Progenitor cell of endocrine pancreas (in vitro differentiated cells): ENCODE results near the gene RAD18. TPM values are rescaled to one million over a fixed set of nuclear protein-coding genes. Genes with fewer than 3 reads are reported as not detected.

Source experiments
- DNase-seq: peaks from one replicate; pipeline ENCODE4 v3.0.0; 2021; ENCODE audit warnings: low spot score; ENCODE audit not compliant: unreplicated experiment
- H3K27ac Mint-ChIP-seq: 2 replicates; pipeline ENCODE4 v1.8.0; 2021; ENCODE audit warnings: mild to moderate bottlenecking, moderate library complexity, mixed read lengths
- H3K27me3 Mint-ChIP-seq: 2 replicates; pipeline ENCODE4 v1.8.0; 2021; ENCODE audit warnings: mixed read lengths
- H3K36me3 Mint-ChIP-seq: 2 replicates; pipeline ENCODE4 v1.8.0; 2022; ENCODE audit warnings: mixed read lengths; ENCODE audit not compliant: insufficient read depth
- H3K4me1 Mint-ChIP-seq: 2 replicates; pipeline ENCODE4 v1.8.0; 2021; ENCODE audit warnings: low read depth, mixed read lengths
- H3K4me3 Mint-ChIP-seq: 2 replicates; pipeline ENCODE4 v1.8.0; 2021; ENCODE audit warnings: low read depth, mild to moderate bottlenecking, moderate library complexity, mixed read lengths
- H3K9me3 Mint-ChIP-seq: 2 replicates; pipeline ENCODE4 v1.8.0; 2021; ENCODE audit warnings: low read depth, mixed read lengths
- CTCF ChIP-seq: fragments of 200-600 bp; sonication (generic); IDR thresholded peaks from one replicate; pipeline ENCODE4 v1.5.0; 2021; ENCODE audit warnings: antibody characterized with exemption, mild to moderate bottlenecking; ENCODE audit not compliant: unreplicated experiment
- total RNA-seq: library from RNA; stranded (reverse); gene quantifications from 2 replicates; pipeline ENCODE4 v1.2.1, GENCODE V29; 2021

Gene RAD18
- total RNA-seq, 1 donor from 2014 or later: 14.4 TPM

- Mint-ChIP-seq H3K4me3 (no peak overlapping the region), H3K36me3 (peaks cover 22% of the 10 kb centered on the region), H3K4me1 (no peaks in the 10 kb centered on the region), H3K27ac (no peak overlapping the region), H3K27me3 (no peaks in the 10 kb centered on the region), H3K9me3 (peaks cover 17% of the 10 kb centered on the region)
- DNase-seq: no peak
- TF ChIP-seq CTCF: no peak
These were observed 21.2 kb downstream of the RAD18 start for GRCh38 chr3:8942115-8942514.

DNA sequence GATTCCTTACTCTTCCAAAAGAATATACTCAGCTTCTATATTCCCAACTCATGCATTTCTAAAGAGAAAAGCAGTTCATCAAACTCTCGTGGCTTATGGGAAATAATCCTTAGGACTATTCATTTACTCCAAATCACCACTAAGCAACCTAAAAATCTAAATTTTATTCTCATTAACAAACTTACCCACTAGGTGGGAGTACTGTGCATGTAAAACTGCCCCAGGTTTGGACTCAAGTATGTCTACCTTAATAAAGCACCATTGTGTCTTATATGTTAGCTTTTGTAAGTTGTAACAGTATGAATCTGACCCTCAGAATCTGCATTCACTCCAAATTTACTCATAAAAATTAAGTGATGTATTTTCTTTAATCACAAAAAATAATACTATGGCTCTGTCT lies 25.3 kb downstream of the RAD18 start:
- H3K4me3 Mint-ChIP-seq: no peak overlapping the region
- H3K27ac Mint-ChIP-seq: no peak overlapping the region
- no peak for DNase-seq
- H3K4me1 Mint-ChIP-seq: no peaks in the 10 kb centered on the region
- no peaks in the 10 kb centered on the region for H3K27me3 Mint-ChIP-seq
- peaks cover 4% of the 10 kb centered on the region for H3K9me3 Mint-ChIP-seq
- TF ChIP-seq CTCF: peak; percentile 45
- peaks cover 9% of the 10 kb centered on the region for H3K36me3 Mint-ChIP-seq

DNA sequence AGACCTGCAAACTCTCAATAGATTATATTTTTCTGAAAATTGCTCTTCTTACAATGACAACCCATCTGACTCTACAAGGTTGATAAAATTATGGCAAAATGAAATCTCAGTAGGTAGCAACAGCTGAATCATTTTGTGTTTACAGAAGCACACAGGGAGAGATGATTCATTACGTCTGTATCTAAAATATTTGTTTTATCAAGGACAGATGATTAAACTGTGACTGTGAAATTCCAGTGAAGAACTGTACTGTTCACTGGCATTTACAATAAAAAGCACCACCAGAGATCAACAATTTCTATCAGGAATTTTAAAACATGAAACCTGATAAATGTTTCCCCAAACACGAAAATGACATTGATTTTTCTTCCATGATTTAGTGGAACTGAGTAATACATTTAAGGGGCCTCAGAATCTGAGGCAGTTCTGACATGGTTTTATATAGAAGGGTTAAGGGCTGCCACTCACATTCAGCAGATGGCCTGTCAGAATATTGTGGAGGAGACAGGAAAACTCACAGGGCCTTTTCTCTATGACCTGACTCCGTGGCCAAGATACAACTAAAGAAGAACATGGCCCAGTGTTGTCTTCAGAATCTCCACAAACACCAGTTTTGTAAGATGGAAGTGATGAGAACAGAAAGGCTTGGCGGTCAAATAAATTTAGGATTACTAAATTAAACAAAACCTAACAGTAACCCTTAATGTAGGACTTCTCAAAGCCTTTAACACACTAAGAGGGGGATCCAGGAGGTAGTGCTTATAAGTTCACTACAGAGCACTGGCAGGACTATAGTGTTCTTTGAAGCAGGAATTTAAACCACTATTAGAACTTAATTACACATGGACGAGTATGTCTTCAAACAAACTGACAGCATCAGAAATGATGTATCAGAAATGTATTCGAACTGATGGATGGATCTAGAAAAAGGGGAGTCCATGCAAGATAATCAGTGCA lies 25.9 kb downstream of the RAD18 start:
- H3K36me3 Mint-ChIP-seq: peaks cover 3% of the 10 kb centered on the region
- H3K9me3 Mint-ChIP-seq: no peaks in the 10 kb centered on the region
- TF ChIP-seq CTCF: no peak
- no peaks in the 10 kb centered on the region for H3K4me1 Mint-ChIP-seq
- no peaks in the 10 kb centered on the region for H3K27me3 Mint-ChIP-seq
- H3K4me3 Mint-ChIP-seq: no peak overlapping the region
- no peak for DNase-seq
- H3K27ac Mint-ChIP-seq: no peak overlapping the region

GRCh38 chr3:8932507-8932906 lies 30.8 kb downstream of the RAD18 start:
- Mint-ChIP-seq H3K9me3 (no peaks in the 10 kb centered on the region), H3K36me3 (peaks cover 5% of the 10 kb centered on the region), H3K27ac (no peak overlapping the region), H3K4me1 (no peaks in the 10 kb centered on the region), H3K27me3 (no peaks in the 10 kb centered on the region), H3K4me3 (no peak overlapping the region)
- no peak for DNase-seq
- no peak for TF ChIP-seq CTCF

DNA sequence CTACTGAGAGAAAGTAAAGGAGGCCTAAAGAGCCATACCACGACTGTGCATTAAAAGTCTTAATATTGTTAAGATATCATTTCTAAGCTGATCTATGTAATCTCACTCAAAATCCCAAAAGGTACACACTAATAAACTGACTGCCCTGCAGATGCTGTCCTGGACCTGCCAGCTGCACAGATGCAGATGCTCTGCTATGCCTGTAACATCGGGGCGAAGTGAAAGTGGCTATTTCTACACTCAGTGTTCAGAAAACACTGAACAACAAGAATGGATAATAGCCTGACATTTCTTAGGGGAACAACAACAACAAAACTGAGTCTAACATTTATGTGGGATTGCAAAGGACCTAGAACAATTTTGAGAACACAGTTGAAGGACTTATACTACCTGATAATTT lies 31.9 kb downstream of the RAD18 start:
- Mint-ChIP-seq H3K27me3 (no peaks in the 10 kb centered on the region), H3K36me3 (peaks cover 5% of the 10 kb centered on the region), H3K9me3 (no peaks in the 10 kb centered on the region), H3K27ac (no peak overlapping the region), H3K4me1 (no peaks in the 10 kb centered on the region), H3K4me3 (no peak overlapping the region)
- no peak for TF ChIP-seq CTCF
- DNase-seq: no peak
